HCT116 (cell line): ENCODE data around the gene AMDHD2. TPM values are rescaled to one million over a fixed set of nuclear protein-coding genes. Genes with fewer than 3 reads are reported as not detected.

Experiments
- ATAC-seq: fragments of 200-7000 bp; cut with Tn5 transposase; 2 replicates; pipeline ENCODE4 v1.9.1; 2020; ENCODE audit warnings: mild to moderate bottlenecking, moderate library complexity
- BruUV-seq: library from RNA; stranded (reverse); fragments of 400-500 nt; replicated peaks from 2 replicates; lab custom pipeline; 2021; lab: Mats Ljungman, UMichigan
- CTCF ChIA-PET: fragments of 300-600 bp; sonication (Branson Sonifier 250); formaldehyde crosslinking; loops from one replicate; lab custom pipeline; 2021; ENCODE audit warnings: antibody characterized with exemption; lab: Charles Lee
- POLR2A ChIA-PET: fragments of 300-600, 350-600 bp; sonication (Branson Sonifier 250); formaldehyde crosslinking; loops from one replicate; lab custom pipeline; 2021; ENCODE audit warnings: antibody characterized with exemption; lab: Charles Lee
- RAD21 ChIA-PET, 2 experiments: fragments of 300-600 bp; sonication (Branson Sonifier 250); formaldehyde crosslinking; loops; one replicate each; lab custom pipeline; 2023; ENCODE audit warnings: low total read pairs in 2 of 2; ENCODE audit not compliant: uncharacterized antibody in 2 of 2, unreplicated experiment in 2 of 2, low non-redundant PET in 1 of 2; lab: Charles Lee
- DNase-seq: peaks from one replicate; pipeline ENCODE4 v3.0.0-alpha.2; 2010; ENCODE audit warnings: low read depth, low spot score
- H2AFZ ChIP-seq: fragments of 200-600 bp; shearing (Covaris generic), sonication (generic); 2 replicates; pipeline ENCODE4 v1.6.1; 2017; ENCODE audit warnings: low read depth, mixed run types, mixed read lengths, antibody characterized with exemption, low read length; ENCODE audit not compliant: poor library complexity, severe bottlenecking
- H3K27ac ChIP-seq: 2 replicates; pipeline ENCODE4 v1.5.1; 2012; ENCODE audit warnings: low read depth, low read length
- H3K27me3 ChIP-seq: fragments of 200-600 bp; sonication (generic); 2 replicates; pipeline ENCODE4 v1.6.1; 2016; ENCODE audit warnings: mixed run types, low read length, mixed read lengths; ENCODE audit not compliant: insufficient read depth
- H3K36me3 ChIP-seq, 2 experiments: fragments of 200-500 bp in 1 of 2; fragments of 200-600 bp in 1 of 2; sonication (Bioruptor generic) in 1 of 2; sonication (generic) in 1 of 2; 2 replicates each; pipeline versions ENCODE4 v1.5.1 to v1.6.1; 2014 to 2016; ENCODE audit warnings: low read length in 2 of 2, inconsistent platforms in 1 of 2, mixed read lengths in 1 of 2, mixed run types in 1 of 2; ENCODE audit not compliant: insufficient read depth in 2 of 2, control insufficient read depth in 1 of 2
- H3K4me1 ChIP-seq, 2 experiments: fragments of 200-600 bp in 1 of 2; sonication (generic) in 1 of 2; 2 replicates each; pipeline versions ENCODE4 v1.5.1 to v1.6.1; 2012 to 2017; ENCODE audit warnings: low read length in 2 of 2, inconsistent platforms in 1 of 2, mild to moderate bottlenecking in 1 of 2, mixed read lengths in 1 of 2, mixed run types in 1 of 2, moderate library complexity in 1 of 2; ENCODE audit not compliant: insufficient read depth in 2 of 2, control insufficient read depth in 1 of 2
- H3K4me2 ChIP-seq: fragments of 200-600 bp; sonication (generic); 2 replicates; pipeline ENCODE4 v1.6.1; 2017; ENCODE audit warnings: mixed run types, low read length, mixed read lengths
- H3K4me3 ChIP-seq, 2 experiments: fragments of 200-600 bp in 1 of 2; sonication (generic) in 1 of 2; replicated peaks in 1 of 2; 2 replicates each; pipeline ENCODE4 v1.5.1; 2011 to 2016; ENCODE audit warnings: low read length in 2 of 2, control low read depth in 1 of 2, low read depth in 1 of 2, mild to moderate bottlenecking in 1 of 2, mixed read lengths in 1 of 2, mixed run types in 1 of 2
- H3K79me2 ChIP-seq: fragments of 200-600 bp; sonication (generic); 2 replicates; pipeline ENCODE4 v1.6.1; 2017; ENCODE audit warnings: mild to moderate bottlenecking, mixed run types, low read length, moderate library complexity, mixed read lengths; ENCODE audit not compliant: insufficient read depth
- H3K9ac ChIP-seq: fragments of 200-600 bp; sonication (generic); 2 replicates; pipeline ENCODE4 v1.6.1; 2016; ENCODE audit warnings: low read length, mixed read lengths
- H3K9me2 ChIP-seq: fragments of 200-600 bp; sonication (generic), shearing (Covaris generic); 2 replicates; pipeline ENCODE4 v1.6.1; 2017; ENCODE audit warnings: mixed run types, mild to moderate bottlenecking, moderate library complexity; ENCODE audit not compliant: insufficient read depth
- H3K9me3 ChIP-seq, 2 experiments: fragments of 200-500 bp in 1 of 2; fragments of 200-600 bp in 1 of 2; sonication (Bioruptor generic) in 1 of 2; sonication (generic) in 1 of 2; 2 replicates each; pipeline ENCODE4 v1.6.1; 2014 to 2017; ENCODE audit warnings: low read length in 2 of 2, mixed read lengths in 2 of 2, inconsistent platforms in 1 of 2, low read depth in 1 of 2, mild to moderate bottlenecking in 1 of 2, mixed run types in 1 of 2, moderate library complexity in 1 of 2; ENCODE audit not compliant: control insufficient read depth in 1 of 2, insufficient read depth in 1 of 2
- H4K20me1 ChIP-seq: fragments of 200-600 bp; sonication (generic), shearing (Covaris generic); 2 replicates; pipeline ENCODE4 v1.6.1; 2017; ENCODE audit warnings: mixed run types, mild to moderate bottlenecking, moderate library complexity; ENCODE audit not compliant: insufficient read depth
- CEBPB ChIP-seq: IDR thresholded peaks from 2 replicates; pipeline ENCODE4 v1.6.1; 2012; ENCODE audit warnings: low read depth
- EZH2 ChIP-seq: fragments of 200-600 bp; sonication (generic); IDR thresholded peaks from 2 replicates; pipeline ENCODE4 v1.6.1; 2017; ENCODE audit warnings: antibody characterized with exemption, mixed run types
- EZH2phosphoT487 ChIP-seq: fragments of 200-600 bp; IDR thresholded peaks from 2 replicates; pipeline ENCODE4 v1.6.1; 2018; ENCODE audit warnings: antibody characterized with exemption, borderline replicate concordance
- JUND ChIP-seq: IDR thresholded peaks from 2 replicates; pipeline ENCODE4 v1.6.1; 2012
- POLR2A ChIP-seq: IDR thresholded peaks from 2 replicates; pipeline ENCODE4 v1.7.0; 2011; ENCODE audit warnings: borderline replicate concordance; ENCODE audit not compliant: insufficient read depth, insufficient read length; ENCODE audit errors: extremely low read depth
- POLR2AphosphoS5 ChIP-seq: IDR thresholded peaks from 2 replicates; pipeline ENCODE4 v1.6.1; 2011; ENCODE audit warnings: mild to moderate bottlenecking, low read depth, low read length, moderate library complexity
- RAD21 ChIP-seq: IDR thresholded peaks from 2 replicates; pipeline ENCODE4 v1.6.1; 2012; ENCODE audit warnings: low read depth, mild to moderate bottlenecking
- SIN3A ChIP-seq: IDR thresholded peaks from 2 replicates; pipeline ENCODE4 v1.6.1; 2012; ENCODE audit warnings: low read depth
- SP1 ChIP-seq: IDR thresholded peaks from 2 replicates; pipeline ENCODE4 v1.6.1; 2012; ENCODE audit warnings: low read depth
- SRF ChIP-seq: IDR thresholded peaks from 2 replicates; pipeline ENCODE4 v1.6.1; 2012; ENCODE audit warnings: low read depth
- TCF7L2 ChIP-seq: IDR thresholded peaks from 2 replicates; pipeline ENCODE4 v1.7.0; 2011; ENCODE audit warnings: borderline replicate concordance, inconsistent platforms; ENCODE audit not compliant: insufficient read depth, insufficient read length; ENCODE audit errors: extremely low read depth
- ZBTB33 ChIP-seq: IDR thresholded peaks from 2 replicates; pipeline ENCODE4 v1.6.1; 2011; ENCODE audit warnings: mild to moderate bottlenecking, low read length, moderate library complexity; ENCODE audit not compliant: insufficient replicate concordance; ENCODE audit errors: extremely low read depth
- intact Hi-C: fragments of 100-400 bp; cut with micrococcal nuclease; formaldehyde crosslinking; loops from 2 replicates; pipeline ENCODE4 v1.10.0; 2022
- total RNA-seq: library from RNA; stranded (reverse); gene quantifications from one replicate; pipeline ENCODE4 v1.2.1, GENCODE V29; 2021; ENCODE audit not compliant: unreplicated experiment
- TF ChIP-seq, protein P1 (sequence below), 3 experiments: fragments of 200-600 bp in 1 of 3; sonication (generic) in 1 of 3; IDR thresholded peaks in 2 of 3; conservative IDR thresholded peaks in 1 of 3; 2 replicates each; pipeline ENCODE4 v1.5.1; 2012 to 2017; ENCODE audit warnings: low read depth in 2 of 3, low read length in 2 of 3, antibody characterized with exemption in 1 of 3, borderline replicate concordance in 1 of 3, control low read depth in 1 of 3, mild to moderate bottlenecking in 1 of 3, mixed read lengths in 1 of 3, mixed run types in 1 of 3, moderate library complexity in 1 of 3; ENCODE audit not compliant: insufficient read depth in 1 of 3

Gene AMDHD2
- total RNA-seq, 1 experiment from 2014 or later = 42.9 TPM

DNA sequence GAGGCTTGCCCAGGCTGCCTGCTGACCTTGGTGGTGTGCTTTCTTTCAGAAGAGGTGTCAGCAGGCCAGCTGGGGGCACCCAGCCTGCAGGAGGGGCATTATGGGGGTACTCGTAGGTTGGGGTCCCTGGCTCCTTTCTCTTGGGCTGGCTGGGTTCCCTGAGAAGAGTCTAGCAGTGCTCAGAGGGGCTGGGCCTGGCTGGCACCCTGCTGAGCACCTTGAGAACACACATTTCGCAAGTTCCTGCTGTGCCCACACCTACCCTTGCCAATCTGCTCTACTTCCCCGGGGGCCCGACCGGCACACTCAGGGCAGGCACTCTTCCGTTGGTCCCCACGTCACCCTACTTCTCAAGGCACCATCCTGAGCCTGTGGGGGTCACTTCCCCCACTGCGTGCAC lies 6.0 kb downstream of the AMDHD2 start:
- H3K4me1 ChIP-seq = peaks cover 5 to 9% of the 10 kb centered on the region in 2 experiments
- no peak overlapping the region for H3K4me2 ChIP-seq
- CTCF ChIA-PET = no interaction called here
- ATAC-seq (no peak), DNase-seq (no peak)
- H3K9ac ChIP-seq = no peak overlapping the region
- intact Hi-C loops = no loop called here
- H4K20me1 ChIP-seq = no peaks in the 10 kb centered on the region
- H3K36me3 ChIP-seq = peaks cover 12 to 40% of the 10 kb centered on the region in 2 experiments; a peak in 3 of 4 replicates
- POLR2A ChIA-PET = no interaction called here
- BruUV-seq = no TSS peak
- no peaks in the 10 kb centered on the region for H3K27me3 ChIP-seq
- no peak overlapping the region for H2AFZ ChIP-seq
- H3K79me2 ChIP-seq = peaks cover 29% of the 10 kb centered on the region
- TF ChIP-seq SIN3A (no peak), JUND (no peak), RAD21 (no peak), EZH2phosphoT487 (no peak), SP1 (no peak)
- TF ChIP-seq, protein P1, sequence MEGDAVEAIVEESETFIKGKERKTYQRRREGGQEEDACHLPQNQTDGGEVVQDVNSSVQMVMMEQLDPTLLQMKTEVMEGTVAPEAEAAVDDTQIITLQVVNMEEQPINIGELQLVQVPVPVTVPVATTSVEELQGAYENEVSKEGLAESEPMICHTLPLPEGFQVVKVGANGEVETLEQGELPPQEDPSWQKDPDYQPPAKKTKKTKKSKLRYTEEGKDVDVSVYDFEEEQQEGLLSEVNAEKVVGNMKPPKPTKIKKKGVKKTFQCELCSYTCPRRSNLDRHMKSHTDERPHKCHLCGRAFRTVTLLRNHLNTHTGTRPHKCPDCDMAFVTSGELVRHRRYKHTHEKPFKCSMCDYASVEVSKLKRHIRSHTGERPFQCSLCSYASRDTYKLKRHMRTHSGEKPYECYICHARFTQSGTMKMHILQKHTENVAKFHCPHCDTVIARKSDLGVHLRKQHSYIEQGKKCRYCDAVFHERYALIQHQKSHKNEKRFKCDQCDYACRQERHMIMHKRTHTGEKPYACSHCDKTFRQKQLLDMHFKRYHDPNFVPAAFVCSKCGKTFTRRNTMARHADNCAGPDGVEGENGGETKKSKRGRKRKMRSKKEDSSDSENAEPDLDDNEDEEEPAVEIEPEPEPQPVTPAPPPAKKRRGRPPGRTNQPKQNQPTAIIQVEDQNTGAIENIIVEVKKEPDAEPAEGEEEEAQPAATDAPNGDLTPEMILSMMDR (IDR thresholded peaks at IDR 0.05 in 2 of 3, conservative IDR thresholded peaks at IDR 0.05 in 1 of 3; ENCODE audit: borderline replicate concordance in 1 of 3, insufficient read depth in 1 of 3, low read depth in 2 of 3, low read length in 2 of 3) = no peak
- no peak overlapping the region for H3K27ac ChIP-seq
- no peak overlapping the region for H3K4me3 ChIP-seq
- H3K9me2 ChIP-seq = no peaks in the 10 kb centered on the region
- RAD21 ChIA-PET = no interaction called here
- no peaks in the 10 kb centered on the region for H3K9me3 ChIP-seq

DNA sequence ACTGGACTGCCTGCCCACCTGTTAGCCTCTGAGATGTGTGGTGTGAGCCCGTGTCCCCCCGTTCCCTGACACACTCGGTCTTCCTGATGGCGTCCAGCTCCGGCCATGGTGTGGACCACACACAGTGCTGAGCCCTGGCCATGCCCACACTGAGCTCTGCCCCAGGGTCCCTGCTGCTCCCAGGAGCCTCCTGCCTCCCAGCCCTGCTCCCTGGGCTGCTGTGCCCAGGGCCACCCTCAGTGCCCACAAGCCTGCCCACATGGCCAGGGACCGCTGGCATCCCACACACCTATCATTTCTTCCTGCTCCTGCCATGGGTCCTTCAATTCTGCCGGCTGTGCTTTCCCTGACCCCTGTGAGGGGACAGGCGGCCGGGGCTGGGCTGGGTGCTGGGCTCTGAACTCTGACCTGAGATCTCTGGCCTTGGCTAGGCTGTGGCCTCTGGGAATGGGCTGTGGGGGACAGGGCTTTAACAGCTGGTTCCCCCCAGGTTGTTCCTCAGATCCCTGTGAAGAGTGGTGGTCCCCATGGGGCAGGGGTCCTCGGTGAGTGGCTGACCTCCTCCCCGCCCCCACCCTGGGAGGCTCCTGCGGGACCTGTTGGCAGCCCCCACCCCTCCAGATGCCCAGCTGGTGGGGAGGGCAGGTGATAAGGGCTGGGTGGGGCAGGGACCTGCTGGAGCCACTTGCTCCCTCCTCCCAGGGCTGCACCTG lies 7.1 kb downstream of the AMDHD2 start:
- no peaks in the 10 kb centered on the region for H4K20me1 ChIP-seq
- no peak overlapping the region for H3K9ac ChIP-seq
- ChIA-PET POLR2A (no interaction called here), CTCF (no interaction called here), RAD21 (no interaction called here)
- no TSS peak for BruUV-seq
- intact Hi-C loops = no loop called here
- H3K79me2 ChIP-seq = peaks cover 19% of the 10 kb centered on the region
- no peak overlapping the region for H3K4me3 ChIP-seq
- no peaks in the 10 kb centered on the region for H3K27me3 ChIP-seq
- H3K4me2 ChIP-seq = no peak overlapping the region
- H2AFZ ChIP-seq = no peak overlapping the region
- no peaks in the 10 kb centered on the region for H3K9me3 ChIP-seq
- peaks cover 0 to 14% of the 10 kb centered on the region in 2 experiments; a peak in 2 of 4 replicates for H3K4me1 ChIP-seq
- ATAC-seq = no peak
- no peaks in the 10 kb centered on the region for H3K9me2 ChIP-seq
- peaks cover 12 to 40% of the 10 kb centered on the region in 2 experiments; a peak in 3 of 4 replicates for H3K36me3 ChIP-seq
- no peak overlapping the region for H3K27ac ChIP-seq
- no peak for DNase-seq
- TF ChIP-seq CEBPB = no peak
- TF ChIP-seq TCF7L2 = no peak
- no peak for TF ChIP-seq EZH2phosphoT487
- no peak for TF ChIP-seq POLR2AphosphoS5
- TF ChIP-seq EZH2 = no peak
- no peak for TF ChIP-seq POLR2A
- no peak for TF ChIP-seq SP1
- no peak for TF ChIP-seq ZBTB33
- TF ChIP-seq SRF = no peak
- TF ChIP-seq, protein P1 (IDR thresholded peaks at IDR 0.05 in 2 of 3, conservative IDR thresholded peaks at IDR 0.05 in 1 of 3; ENCODE audit: borderline replicate concordance in 1 of 3, insufficient read depth in 1 of 3, low read depth in 2 of 3, low read length in 2 of 3) = no peak
